Endothelial cell of umbilical vein (primary cell): ENCODE results near the gene IQCN. TPM values are rescaled to one million over a fixed set of nuclear protein-coding genes. Genes with fewer than 3 reads are reported as not detected.

Experiments used
- BruUV-seq: library from RNA; stranded (reverse); fragments of 400-500 nt; replicated peaks from 2 replicates; lab custom pipeline; 2021; lab: Mats Ljungman, UMichigan
- CTCF ChIA-PET: fragments of 300-600, 350-600 bp; sonication (Branson Sonifier 250); formaldehyde crosslinking; loops from one replicate; lab custom pipeline; 2021; ENCODE audit warnings: antibody characterized with exemption, inconsistent platforms; lab: Charles Lee
- POLR2A ChIA-PET: fragments of 300-600, 350-600 bp; sonication (Branson Sonifier 250); formaldehyde crosslinking; loops from one replicate; lab custom pipeline; 2021; ENCODE audit warnings: antibody characterized with exemption, inconsistent platforms; lab: Charles Lee
- DNase-seq: peaks from one replicate; pipeline ENCODE4 v3.0.0-alpha.2; 2011; ENCODE audit warnings: low read depth, low spot score
- FAIRE-seq: peaks from 2 replicates; lab custom pipeline; 2011; peaks lifted over from hg19 to GRCh38; lab: Jason Lieb, UNC
- H2AFZ ChIP-seq: 2 replicates; pipeline ENCODE4 v1.6.0; 2012; ENCODE audit warnings: low read depth, low read length, control low read depth, inconsistent platforms
- H3K27ac ChIP-seq: 2 replicates; pipeline ENCODE4 v1.5.1; 2011; ENCODE audit warnings: low read depth, mild to moderate bottlenecking, control low read depth, low read length, moderate library complexity; ENCODE audit not compliant: insufficient read depth
- H3K27me3 ChIP-seq, 2 experiments: 2 replicates each; pipeline versions ENCODE4 v1.6.0 to v1.6.1; 2011; ENCODE audit warnings: low read length in 2 of 2, mixed read lengths in 1 of 2; ENCODE audit not compliant: control insufficient read depth in 2 of 2, insufficient read depth in 2 of 2
- H3K36me3 ChIP-seq, 2 experiments: 2 replicates in 1 of 2; 3 replicates in 1 of 2; pipeline ENCODE4 v1.5.1; 2011; ENCODE audit warnings: low read length in 2 of 2, mild to moderate bottlenecking in 1 of 2, moderate library complexity in 1 of 2; ENCODE audit not compliant: control insufficient read depth in 2 of 2, insufficient read depth in 2 of 2; ENCODE audit errors: extremely low read depth in 1 of 2
- H3K4me1 ChIP-seq: 3 replicates; pipeline ENCODE4 v1.5.1; 2011; ENCODE audit warnings: mild to moderate bottlenecking, low read length; ENCODE audit not compliant: control insufficient read depth, insufficient read depth; ENCODE audit errors: extremely low read depth
- H3K4me2 ChIP-seq: 2 replicates; pipeline ENCODE4 v1.6.1; 2011; ENCODE audit warnings: low read length, control low read depth, mixed read lengths; ENCODE audit not compliant: insufficient read depth
- H3K4me3 ChIP-seq, 3 experiments: fragments of 200-600 bp in 1 of 3; sonication (generic), shearing (Covaris generic) in 1 of 3; replicated peaks in 1 of 3; 2 replicates each; pipeline ENCODE4 v1.5.1; 2011 to 2016; ENCODE audit warnings: control low read depth in 3 of 3, low read length in 3 of 3, mild to moderate bottlenecking in 2 of 3, inconsistent platforms in 1 of 3, low read depth in 1 of 3, moderate library complexity in 1 of 3; ENCODE audit not compliant: insufficient read depth in 1 of 3
- H3K79me2 ChIP-seq: 2 replicates; pipeline ENCODE4 v1.6.0; 2012; ENCODE audit warnings: low read length, inconsistent platforms; ENCODE audit not compliant: control insufficient read depth, insufficient read depth
- H3K9ac ChIP-seq: replicated peaks from 2 replicates; pipeline ENCODE3; 2011; ENCODE audit warnings: low read length, control low read depth; ENCODE audit not compliant: insufficient read depth; ENCODE audit errors: extremely low read depth
- H3K9me1 ChIP-seq: replicated peaks from 3 replicates; pipeline ENCODE4 v1.6.0; 2011; ENCODE audit warnings: mild to moderate bottlenecking, low read length; ENCODE audit not compliant: control insufficient read depth, insufficient read depth; ENCODE audit errors: extremely low read depth
- H3K9me3 ChIP-seq: replicated peaks from 2 replicates; pipeline ENCODE4 v1.5.1; 2012; ENCODE audit warnings: low read length, inconsistent platforms; ENCODE audit not compliant: control insufficient read depth, insufficient read depth
- H4K20me1 ChIP-seq: replicated peaks from 2 replicates; pipeline ENCODE3; 2011; ENCODE audit warnings: mild to moderate bottlenecking, low read length; ENCODE audit not compliant: control insufficient read depth, insufficient read depth; ENCODE audit errors: extremely low read depth
- EZH2 ChIP-seq: IDR thresholded peaks from 2 replicates; pipeline ENCODE4 v1.6.1; 2012; ENCODE audit warnings: borderline replicate concordance, low read depth, mild to moderate bottlenecking, moderate library complexity, low read length, inconsistent platforms; ENCODE audit not compliant: severe bottlenecking
- FOS ChIP-seq: IDR thresholded peaks from 2 replicates; pipeline ENCODE4 v1.6.1; 2011; ENCODE audit warnings: mild to moderate bottlenecking, low read length, moderate library complexity, borderline replicate concordance; ENCODE audit not compliant: insufficient read depth
- GATA2 ChIP-seq: IDR thresholded peaks from 2 replicates; pipeline ENCODE4 v1.7.0; 2011; ENCODE audit warnings: low read depth, mild to moderate bottlenecking, moderate library complexity, mixed read lengths, low read length; ENCODE audit not compliant: insufficient read length, insufficient read depth
- JUN ChIP-seq: IDR thresholded peaks from 2 replicates; pipeline ENCODE4 v1.6.1; 2011; ENCODE audit warnings: borderline replicate concordance, low read depth; ENCODE audit not compliant: insufficient read length, insufficient read depth
- MYC ChIP-seq: IDR thresholded peaks from one replicate; pipeline ENCODE4 v1.6.1; 2011; ENCODE audit warnings: mild to moderate bottlenecking, low read depth, low read length
- POLR2A ChIP-seq: IDR thresholded peaks from 2 replicates; pipeline ENCODE4 v1.6.1; 2012; ENCODE audit warnings: low read depth, mild to moderate bottlenecking, control low read depth, low read length
- POLR2AphosphoS5 ChIP-seq: IDR thresholded peaks from 2 replicates; pipeline ENCODE4 v1.6.1; 2012; ENCODE audit warnings: low read depth, mild to moderate bottlenecking, control low read depth, low read length, moderate library complexity; ENCODE audit not compliant: insufficient read depth
- dilution Hi-C: fragments of 300-500 bp; cut with MboI; formaldehyde crosslinking; loops from one replicate; pipeline ENCODE4 v1.15.0; 2019; ENCODE audit warnings: low sequenced_read_pairs; ENCODE audit not compliant: extremely low pct_ligation_motif_present
- intact Hi-C: fragments of 100-400 bp; cut with micrococcal nuclease; formaldehyde crosslinking; loops from one replicate; pipeline ENCODE4 v1.10.0; 2022
- polyA plus RNA-seq, 4 experiments: library from polyadenylated mRNA; depleted of rRNA in 3 of 4; stranded (reverse) in 3 of 4; unstranded in 1 of 4; fragments of >200 nt; gene quantifications; 2 replicates each; pipeline versions ENCODE4 v1.2.1 to v1.2.3, GENCODE V29; 2011 to 2012; ENCODE audit warnings: missing spikeins in 1 of 4
- total RNA-seq: library from RNA; stranded (reverse); gene quantifications from 2 replicates; pipeline ENCODE4 v1.2.3, GENCODE V29; 2021
- TF ChIP-seq, protein P1 (sequence below): IDR thresholded peaks from 2 replicates; pipeline ENCODE4 v1.6.1; 2011; ENCODE audit not compliant: insufficient read depth, insufficient read length
- TF ChIP-seq, protein P2 (sequence below), 2 donors: IDR thresholded peaks; 1 replicate in 1 of 2; 2 replicates in 1 of 2; pipeline ENCODE4 v1.5.1; 2011; ENCODE audit warnings: low read length in 2 of 2, mild to moderate bottlenecking in 2 of 2, moderate library complexity in 2 of 2, control low read depth in 1 of 2, inconsistent platforms in 1 of 2, low read depth in 1 of 2; ENCODE audit not compliant: insufficient read depth in 1 of 2; ENCODE audit errors: extremely low read depth in 1 of 2

The IQCN gene
- total and polyA plus RNA-seq, 2 donors (not counting 3 experiments of a cell fraction or from before 2014, with no cell fraction given) = 1.5 to 3.0 TPM

DNA sequence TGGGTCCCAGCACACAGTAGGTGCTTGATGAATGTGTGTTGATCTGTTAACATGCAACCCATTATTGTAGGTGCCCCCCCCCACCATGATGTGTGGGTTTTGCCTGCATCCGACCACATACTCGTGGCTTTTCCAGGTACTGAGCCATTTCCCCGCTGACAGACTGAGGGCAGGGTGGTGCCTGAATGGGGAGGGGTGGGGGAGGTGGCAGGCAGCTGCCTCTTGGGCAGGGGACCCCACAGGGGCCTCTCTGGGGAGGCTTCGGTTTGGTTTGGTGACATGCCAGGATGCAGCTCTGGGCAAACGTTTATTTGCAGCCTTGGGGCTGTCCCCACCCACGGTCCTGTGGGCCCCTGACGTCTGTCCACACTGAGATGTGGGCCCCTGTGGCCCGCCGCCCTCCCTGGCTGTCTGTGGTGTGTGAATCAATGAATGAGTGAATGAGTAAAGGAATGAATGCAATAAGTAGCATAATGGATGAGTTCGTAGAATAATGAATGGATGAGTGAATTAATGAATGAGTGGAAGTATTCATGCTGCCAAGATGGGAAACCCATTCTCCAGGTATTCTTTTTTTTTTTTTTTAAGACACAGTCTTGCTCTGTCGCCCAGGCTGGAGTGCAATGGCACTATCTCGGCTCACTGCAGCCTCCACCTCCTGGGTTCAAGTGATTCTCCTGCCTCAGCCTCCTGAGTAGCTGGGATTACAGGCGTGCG, 16.2 kb upstream of the IQCN start:
- Histone ChIP-seq H3K27me3 (no peaks in the 10 kb centered on the region), H3K27ac (no peak overlapping the region), H2AFZ (no peak overlapping the region), H3K4me1 (peaks cover 16% of the 10 kb centered on the region), H3K4me2 (no peak overlapping the region), H3K79me2 (no peaks in the 10 kb centered on the region), H3K9me1 (no peaks in the 10 kb centered on the region), H3K9me3 (no peaks in the 10 kb centered on the region), H3K9ac (no peak overlapping the region), H4K20me1 (no peaks in the 10 kb centered on the region), H3K36me3 (no peaks in the 10 kb centered on the region), H3K4me3 (no peak overlapping the region)
- intact Hi-C loops (no loop called here), dilution Hi-C loops (no loop called here)
- FAIRE-seq (no peak), DNase-seq (no peak)
- no TSS peak for BruUV-seq
- ChIA-PET POLR2A (interaction anchor here (4.2 kb wide), 1 partner anchor 10 kb away, joined by 100 read pairs; the partner anchor contains the start of gene JUND), CTCF (interaction anchor here (3.8 kb wide), 1 partner anchor 10 kb away, joined by 64 read pairs; the partner anchor contains the start of gene JUND)
- TF ChIP-seq POLR2A (no peak), POLR2AphosphoS5 (no peak), EZH2 (no peak), FOS (no peak), JUN (no peak), GATA2 (no peak), MYC (no peak)
- TF ChIP-seq, protein P1, sequence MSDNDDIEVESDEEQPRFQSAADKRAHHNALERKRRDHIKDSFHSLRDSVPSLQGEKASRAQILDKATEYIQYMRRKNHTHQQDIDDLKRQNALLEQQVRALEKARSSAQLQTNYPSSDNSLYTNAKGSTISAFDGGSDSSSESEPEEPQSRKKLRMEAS = no peak
- TF ChIP-seq, protein P2, sequence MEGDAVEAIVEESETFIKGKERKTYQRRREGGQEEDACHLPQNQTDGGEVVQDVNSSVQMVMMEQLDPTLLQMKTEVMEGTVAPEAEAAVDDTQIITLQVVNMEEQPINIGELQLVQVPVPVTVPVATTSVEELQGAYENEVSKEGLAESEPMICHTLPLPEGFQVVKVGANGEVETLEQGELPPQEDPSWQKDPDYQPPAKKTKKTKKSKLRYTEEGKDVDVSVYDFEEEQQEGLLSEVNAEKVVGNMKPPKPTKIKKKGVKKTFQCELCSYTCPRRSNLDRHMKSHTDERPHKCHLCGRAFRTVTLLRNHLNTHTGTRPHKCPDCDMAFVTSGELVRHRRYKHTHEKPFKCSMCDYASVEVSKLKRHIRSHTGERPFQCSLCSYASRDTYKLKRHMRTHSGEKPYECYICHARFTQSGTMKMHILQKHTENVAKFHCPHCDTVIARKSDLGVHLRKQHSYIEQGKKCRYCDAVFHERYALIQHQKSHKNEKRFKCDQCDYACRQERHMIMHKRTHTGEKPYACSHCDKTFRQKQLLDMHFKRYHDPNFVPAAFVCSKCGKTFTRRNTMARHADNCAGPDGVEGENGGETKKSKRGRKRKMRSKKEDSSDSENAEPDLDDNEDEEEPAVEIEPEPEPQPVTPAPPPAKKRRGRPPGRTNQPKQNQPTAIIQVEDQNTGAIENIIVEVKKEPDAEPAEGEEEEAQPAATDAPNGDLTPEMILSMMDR (IDR thresholded peaks at IDR 0.05; ENCODE audit: extremely low read depth in 1 of 2, insufficient read depth in 1 of 2, low read depth in 1 of 2, low read length in 2 of 2) = no peak
